ENCODE results near the gene DCAF12.
A peak's percentile ranks its signal among the peaks of the same experiment; 100 is the strongest.

DCAF12 gene

DNA sequence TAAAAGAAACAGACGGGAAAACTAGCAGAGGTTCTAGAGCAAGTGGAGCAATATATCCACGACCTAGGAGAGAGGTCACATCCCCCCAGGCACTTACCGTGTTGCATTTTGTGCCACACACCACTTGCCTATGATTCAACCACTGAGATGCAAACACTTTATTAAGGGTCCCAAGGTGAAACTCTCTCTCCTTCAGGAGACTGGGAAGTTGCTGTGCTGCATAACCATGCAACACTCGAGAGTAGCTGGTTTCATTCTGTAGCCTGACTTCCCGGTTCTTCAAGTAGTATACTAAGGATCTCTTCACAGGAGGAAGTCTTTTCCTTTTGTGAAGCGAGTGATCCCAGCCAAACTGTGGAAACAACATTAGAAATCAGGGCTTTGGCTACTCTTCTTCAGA is 1.6 kb downstream of the DCAF12 start:
- no peak for DNase-seq

DNA sequence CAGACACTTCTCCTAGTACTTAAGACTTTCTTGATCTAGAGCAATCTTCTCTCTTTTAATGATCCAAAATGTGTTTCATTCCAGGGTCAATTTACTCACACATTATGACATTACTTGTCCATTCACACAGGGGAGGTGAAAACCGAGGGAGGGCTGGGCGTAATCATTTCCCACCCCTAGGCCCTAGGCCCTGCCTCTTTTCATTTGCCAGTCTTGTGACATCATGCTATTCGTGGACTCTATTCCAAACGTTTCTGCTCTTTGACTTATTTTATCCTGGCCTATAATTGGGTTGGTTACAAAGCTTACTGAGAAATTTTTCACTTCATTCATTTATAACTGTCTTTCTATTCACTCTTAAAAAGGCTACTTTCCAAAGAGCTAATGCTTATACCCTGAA is 2.4 kb downstream of the DCAF12 start:
- no peak for DNase-seq

DNA sequence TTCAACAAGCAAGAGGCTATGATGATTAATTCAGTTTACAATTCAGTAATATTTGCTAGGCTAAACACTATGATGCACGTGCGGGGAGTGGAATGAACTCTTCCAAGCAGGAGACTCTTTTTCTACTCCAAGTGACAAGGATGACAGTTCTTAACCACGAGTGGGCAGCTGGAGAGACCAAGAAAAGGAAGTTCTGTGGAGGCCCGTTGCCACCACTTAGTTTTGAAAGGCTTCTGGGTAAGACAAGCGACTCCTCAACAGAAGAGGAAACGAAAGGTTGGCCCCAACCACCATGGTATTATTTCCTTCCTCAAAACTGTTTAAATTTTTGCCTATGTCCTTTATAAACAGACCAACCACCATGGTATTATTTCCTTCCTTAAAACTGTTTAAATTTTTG is 2.8 kb downstream of the DCAF12 start:
- DNase-seq: no peak

DNA sequence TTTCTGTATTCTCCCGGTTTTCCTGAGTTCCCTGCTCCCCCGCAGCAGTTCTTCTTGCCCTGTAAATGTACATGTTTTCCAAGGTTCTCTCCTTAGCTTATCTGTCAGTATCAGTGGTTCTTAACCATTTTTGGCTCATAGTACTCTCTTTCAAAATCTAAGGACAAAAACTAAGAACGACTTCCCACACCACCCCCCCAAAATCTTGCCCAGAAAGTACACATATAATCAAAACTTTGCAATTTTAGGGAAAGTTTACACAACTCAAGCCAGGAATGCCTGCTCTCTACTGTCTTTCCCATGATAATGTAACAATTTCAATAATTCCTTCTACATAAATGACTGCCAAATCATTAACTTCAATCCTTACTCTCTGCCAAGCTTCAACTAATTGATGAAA is 4.5 kb downstream of the DCAF12 start:
- DNase-seq: no peak

DNA sequence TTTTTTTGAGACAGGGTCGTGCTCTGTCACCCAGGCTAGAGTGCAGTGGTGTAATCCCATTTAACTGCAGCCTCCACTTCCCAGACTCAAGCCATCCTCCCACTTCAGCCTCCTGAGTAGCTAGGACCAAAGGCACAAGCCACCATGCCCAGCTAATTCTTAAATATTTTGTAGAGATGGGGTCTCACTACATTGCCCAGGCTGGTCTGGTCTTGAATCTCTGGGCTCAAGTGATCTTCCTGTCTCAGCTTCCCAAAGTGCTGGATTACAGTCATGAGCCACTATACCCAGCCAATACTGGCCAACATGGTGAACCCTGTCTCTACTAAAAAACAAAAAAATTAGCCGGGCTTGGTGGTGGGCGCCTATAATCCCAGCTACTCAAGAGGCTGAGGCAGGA is 6.8 kb downstream of the DCAF12 start:
- DNase-seq: no peak

DNA sequence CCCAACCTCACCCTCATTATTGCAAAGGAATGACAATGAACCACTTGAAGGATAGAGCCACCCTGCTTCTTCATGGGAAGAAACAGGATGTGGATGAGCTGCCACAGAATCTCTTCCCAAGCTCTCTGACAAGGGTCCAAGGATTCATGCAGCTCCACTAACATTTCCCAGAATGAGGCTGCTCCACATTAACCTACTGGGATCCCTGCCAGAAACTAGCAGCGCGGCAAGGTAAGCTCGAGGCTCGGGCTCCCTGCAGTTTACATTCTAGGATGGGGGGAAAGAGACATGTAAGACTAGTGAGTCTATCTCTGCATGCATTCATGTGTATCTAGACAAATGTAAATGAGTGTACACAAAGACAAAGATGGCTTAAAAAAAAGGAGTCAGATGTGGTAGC is 12.1 kb downstream of the DCAF12 start:
- no peak for DNase-seq

DNA sequence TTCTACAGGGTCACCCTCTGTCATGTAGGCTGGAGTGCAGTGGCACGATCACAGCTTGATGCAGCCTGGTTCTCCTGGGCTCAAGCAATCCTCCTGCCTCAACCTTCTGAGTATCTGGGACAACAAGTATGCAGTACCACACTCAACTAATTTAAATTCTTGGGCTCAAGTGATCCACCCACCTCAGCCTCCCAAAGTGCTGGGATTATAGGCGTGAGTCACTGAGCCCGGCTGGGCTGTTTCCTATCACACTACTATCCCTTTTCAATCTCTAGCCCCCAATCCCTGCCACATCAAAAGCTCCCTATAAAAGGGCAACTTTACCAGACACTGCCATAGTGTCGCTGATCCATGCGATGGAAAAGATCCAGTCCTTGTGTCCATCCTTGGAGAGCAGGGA is 20.4 kb downstream of the DCAF12 start:
- DNase-seq: no peak

DNA sequence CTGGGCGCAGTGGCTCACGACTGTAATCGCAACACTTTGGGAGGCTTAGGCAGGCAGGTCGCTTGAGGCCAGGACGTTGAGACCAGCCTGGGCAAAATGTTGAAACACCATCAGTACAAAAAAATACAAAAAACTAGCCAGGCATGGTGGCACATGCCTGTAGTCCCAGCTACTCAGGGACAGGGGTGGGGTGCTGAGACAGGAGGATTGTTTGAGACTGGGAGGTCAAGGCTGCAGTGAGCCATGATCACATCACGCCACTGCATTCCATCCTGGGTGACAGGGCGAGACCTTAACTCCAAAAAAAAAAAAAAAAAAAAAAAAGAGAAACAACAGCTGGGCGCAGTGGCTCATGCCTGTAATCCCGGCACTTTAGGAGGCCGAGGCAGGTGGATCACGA is 23.7 kb downstream of the DCAF12 start:
- no peak for DNase-seq

DNA sequence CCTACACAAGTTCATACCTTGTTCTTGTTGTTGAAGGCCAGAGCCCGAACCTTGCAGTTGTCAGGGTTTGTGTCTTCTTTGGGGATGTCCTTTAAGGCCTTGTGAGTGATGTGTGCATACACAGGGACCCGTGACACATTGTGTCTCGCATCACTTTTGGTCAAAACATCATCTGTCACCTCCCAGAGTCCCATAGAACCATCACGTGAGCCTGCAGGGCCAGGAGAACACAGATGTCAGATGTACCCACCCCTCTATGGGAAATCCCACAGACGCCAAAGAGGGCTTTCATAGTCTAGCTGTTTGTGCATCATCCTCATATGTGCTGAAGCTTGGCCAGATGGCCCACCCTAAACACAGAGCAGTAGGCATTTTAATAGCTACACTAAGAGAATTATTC is 28.2 kb downstream of the DCAF12 start:
- DNase-seq: no peak

DNA sequence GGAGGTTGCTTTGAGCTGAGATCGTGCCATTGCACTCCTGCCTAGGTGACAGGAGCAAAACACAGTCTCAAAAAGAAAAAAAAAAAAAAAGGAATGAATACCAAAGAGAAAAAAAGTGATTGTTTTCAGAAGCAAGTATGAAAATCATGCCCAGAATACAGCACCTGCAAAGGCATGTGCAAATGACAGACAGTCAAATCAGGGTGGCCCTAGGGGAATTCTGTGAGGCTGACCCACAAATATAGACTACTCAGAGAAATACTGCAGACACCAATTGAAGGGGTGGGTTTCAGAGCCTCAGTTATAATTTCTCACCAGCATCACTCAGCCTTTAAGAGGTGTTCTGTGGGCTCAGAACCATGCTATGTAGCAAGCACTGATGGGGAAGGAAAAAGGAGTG is 28.6 kb downstream of the DCAF12 start:
- DNase-seq: no peak

DNA sequence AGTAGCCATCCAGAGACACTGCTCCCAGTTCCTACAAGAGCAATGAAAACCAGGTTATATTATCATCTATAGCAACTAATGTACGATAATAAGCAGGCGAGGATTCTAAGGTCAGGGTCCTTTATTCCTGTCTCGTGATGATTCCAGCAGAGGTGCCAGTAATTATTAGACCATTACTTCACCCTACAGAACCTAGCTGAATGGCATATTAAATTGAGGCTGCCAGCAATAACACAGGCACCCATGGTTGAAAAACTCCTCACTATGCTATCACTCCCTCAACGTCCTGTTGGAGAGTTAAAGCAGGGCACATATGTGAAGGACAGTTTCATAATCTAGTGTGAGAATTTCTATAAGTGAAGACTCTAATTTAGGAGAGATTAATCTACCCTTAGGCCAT is 29.7 kb downstream of the DCAF12 start:
- DNase-seq: no peak

DNA sequence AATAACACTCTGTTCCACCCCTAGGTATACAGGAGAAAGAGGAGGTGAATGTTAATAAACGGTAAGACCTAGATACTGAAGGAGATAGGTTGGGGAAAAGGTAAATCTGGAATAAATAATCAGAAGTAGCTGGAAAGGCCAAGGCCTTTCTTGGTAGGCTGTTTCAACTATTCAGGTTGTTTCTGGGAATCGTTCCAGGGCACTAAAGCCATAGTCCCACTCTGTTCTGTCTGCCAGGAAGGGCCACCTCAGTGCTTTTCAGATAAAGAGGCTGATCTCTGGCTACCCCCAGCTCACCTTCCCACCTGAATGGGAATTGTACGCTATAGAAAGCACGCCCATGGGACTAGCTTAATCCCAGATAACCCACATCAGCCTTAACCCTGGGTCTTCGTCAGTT is 32.9 kb downstream of the DCAF12 start:
- DNase-seq: no peak

DNA sequence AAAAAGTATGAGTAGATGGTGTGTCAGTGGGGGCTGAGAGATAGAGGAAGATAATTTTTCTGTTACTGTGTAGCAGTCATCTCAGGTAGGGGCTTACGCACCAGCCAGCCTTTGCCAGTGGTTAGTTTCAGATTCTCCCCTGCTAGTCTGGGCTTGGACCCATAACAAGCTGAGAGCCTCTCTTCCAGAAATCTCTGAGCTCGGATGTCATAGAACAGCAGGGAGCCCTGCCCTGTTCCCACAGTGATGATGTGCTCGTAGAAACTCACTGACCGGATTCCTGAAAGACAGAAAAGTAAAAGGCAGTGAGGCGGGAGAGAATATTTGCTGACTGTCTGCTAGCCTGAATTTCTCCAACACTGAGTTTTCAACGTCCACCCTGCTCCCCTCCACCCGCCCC is 37.2 kb downstream of the DCAF12 start:
- no peak for DNase-seq

DNA sequence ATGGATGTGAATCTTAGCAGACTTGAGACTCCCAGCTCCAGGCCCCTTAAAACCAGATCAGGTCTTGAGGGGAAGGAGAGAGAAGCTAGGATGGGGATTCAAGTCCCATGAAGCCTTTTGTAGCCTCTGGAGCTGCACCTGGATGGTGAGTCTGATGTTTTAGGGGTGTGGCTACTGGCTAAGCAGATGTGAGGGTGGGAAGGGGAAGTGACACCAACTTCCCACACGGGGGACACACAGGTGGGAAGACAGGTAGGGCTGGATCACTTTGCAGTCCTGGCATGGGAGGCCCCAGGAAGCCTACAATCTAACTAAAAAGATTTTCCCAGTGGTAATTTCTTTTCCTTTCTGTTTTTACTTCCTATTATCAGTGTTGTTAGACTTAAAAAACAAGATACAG is 39.1 kb downstream of the DCAF12 start:
- DNase-seq: no peak

DNA sequence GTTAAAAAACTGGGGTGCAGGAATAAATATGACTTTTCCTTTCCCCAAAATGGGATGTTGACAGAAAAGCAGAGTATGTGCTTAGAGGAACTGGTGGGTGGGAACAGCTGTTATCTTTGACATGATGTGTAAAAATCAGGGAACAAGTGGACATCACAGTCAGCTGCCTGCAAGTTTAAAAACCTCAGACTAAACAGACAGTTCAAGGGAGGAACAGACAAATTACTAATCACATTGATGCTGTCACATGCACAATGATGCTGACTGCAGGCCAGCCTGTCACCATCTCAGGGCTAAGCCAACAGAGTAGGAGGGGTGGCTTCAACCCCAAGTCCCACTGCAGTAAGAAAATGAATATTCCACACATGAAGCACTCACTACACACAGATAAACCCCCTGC is 39.6 kb downstream of the DCAF12 start:
- no peak for DNase-seq

DNA sequence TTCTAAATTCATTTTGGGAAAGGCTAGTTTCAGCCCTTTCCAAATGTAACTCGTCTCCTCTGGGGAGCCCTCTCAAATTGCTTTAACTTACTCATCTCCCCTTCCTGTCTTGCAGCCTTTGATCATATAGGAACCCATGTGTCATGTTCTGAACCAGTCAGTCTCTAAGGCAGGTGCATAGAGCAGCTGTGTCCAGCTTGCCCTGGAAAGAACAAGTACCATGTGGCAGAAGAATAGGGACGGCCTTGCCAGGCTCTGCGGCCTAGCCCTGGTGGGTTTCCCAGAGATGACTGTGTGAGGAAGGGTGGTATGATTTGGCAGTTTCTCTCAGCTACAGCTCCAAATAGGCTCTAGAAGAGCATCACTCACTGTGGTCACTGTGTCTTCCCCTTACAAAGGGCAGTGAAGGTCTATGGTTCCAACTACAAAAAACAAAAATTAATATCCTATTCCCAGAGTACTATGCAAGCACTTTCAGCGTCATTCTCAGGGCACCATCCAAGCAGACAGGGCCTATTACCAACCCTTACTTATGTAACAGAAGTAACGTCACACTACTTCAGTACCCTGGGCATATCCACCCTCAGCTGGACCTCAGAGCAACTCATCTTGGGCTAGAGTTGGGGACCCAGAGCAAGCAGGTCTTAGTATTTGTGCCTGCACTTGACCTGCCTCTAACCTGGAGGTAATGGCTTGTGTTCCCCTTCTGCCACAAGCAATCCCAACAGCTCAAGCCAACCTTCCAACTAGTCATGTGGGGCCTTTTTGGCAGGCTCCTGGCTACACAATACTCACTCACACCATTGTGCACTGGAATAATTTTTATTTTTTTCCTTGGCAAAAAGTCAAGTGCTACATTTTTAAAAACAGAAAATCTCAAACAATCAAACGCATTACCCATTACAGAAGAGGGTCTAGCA is 40.7 kb downstream of the DCAF12 start:
- DNase-seq: no peak

DNA sequence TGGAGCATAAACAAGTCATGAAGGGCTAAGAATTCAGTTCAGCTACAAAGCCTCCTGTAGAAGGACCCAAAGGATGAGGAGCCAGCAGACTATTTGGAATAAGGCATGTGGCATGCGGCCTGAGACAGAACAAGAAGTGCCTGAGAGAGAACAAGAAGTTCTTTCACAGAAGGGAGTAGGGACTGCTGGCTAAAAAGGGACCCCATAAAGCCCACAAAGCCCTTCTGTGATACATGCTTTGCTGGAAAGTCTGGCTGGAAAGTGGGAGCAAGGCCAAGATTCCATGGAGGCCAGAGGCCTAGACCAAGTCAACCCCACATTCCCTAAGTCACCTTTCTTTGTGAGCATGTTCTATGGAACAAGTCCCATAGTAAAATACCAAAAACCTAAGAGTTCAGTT is 41.9 kb downstream of the DCAF12 start:
- DNase-seq: no peak

DNA sequence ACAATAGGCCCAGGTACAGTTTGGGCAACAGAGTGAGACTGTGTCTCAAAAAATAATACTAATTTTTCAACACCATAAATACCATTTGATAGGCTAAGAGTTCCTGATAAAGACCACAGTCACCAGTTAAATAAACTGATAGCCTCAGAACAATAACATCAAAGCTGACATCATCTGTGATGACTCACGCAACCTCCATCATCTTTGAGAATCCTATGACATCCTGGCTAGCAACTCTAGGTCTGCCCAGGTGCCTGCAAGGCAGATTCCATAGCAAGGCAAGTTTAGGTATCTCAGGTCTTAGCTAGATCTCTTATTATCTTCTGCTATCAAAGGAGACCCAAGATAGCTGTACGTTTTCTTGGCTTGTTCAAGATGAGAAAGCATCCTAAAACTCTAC is 47.3 kb downstream of the DCAF12 start:
- DNase-seq: no peak

DNA sequence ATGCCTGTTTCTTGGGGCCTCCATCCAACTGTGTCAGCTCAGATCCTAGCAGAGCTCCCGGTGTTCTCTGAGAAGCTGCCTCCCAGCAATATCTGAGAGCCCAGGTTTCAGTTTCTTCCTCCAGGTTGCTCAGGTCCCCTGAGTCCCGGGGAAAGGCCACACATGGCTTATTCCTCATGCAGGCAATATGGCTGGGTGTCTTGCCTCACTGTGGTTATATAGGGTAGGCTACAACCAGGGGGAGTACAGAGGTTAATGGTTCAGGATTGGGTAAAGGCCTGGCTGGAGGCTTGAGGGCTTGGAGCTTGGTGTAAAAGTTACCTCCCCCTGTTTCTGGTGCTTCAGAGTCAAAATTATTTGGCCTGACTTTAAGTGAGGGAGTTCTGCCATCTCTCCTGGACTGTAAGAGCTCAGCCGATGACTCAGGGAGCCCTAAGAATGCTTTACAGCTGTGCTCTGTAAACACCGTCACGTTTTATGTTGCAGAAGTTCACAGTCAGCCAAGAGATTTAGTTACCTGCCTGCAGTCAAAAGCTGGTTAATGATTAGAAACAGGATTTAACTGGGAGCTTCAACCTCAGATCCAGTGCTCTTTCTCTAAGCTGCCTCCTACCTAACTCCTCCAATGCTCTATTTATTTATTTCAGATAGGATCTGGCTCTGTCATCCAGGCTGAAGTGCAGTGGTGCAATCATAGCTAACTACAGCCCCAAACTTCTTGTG is 53.5 kb downstream of the DCAF12 start:
- no peak for DNase-seq

DNA sequence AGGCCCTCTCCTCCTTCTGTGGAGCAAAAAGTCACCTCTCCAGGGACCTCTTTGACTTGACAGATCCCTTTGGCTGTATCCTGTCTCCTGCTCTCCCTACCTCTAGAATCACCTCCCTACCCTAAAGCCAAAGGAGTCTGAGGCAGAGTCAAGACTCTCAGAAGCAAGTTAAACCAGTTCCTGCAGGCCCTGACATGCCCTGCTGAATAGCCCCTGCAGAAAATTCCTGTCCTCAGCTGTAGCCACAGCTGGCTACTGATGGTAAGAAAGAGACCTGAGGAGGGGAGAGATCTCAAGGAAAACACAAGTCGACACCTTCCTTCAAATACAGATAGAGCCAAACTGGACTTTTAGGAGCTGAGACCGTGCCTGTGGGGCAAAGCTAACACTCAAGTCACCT is 54.1 kb downstream of the DCAF12 start:
- DNase-seq: peak; percentile 3

DNA sequence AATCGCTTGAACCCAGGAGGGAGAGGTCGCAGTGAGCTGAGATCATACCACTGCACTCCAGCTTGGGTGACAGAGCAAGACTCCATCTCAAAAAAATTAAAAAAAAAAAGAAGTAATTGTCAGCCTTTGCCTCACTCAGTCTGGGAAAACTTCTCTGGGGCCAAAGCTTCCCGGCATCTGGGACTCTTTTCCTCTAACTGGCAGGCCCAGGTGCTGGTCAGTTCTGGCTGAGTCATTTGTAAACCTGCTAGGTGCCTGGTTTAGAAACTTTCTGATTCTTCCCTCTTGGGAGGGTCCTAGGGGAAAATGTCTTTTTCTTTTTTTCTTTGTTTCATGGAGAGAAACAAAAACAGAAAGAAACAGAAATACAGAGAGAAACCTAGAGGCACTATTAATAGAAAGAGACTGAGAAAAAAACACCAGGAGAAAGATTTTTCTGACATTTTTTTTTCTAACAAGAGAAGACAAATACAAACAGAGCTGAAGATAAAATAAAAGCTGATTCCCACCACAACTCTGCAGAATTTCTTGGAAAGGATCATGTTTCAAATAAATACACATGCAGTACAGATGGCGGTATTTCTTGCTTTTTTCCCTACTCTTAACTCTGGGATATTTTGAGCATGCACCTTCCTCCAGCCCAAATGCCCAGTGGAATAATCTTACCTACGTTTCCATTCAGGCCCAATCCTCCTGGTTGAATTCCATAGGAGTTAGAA is 55.7 kb downstream of the DCAF12 start:
- no peak for DNase-seq

DNA sequence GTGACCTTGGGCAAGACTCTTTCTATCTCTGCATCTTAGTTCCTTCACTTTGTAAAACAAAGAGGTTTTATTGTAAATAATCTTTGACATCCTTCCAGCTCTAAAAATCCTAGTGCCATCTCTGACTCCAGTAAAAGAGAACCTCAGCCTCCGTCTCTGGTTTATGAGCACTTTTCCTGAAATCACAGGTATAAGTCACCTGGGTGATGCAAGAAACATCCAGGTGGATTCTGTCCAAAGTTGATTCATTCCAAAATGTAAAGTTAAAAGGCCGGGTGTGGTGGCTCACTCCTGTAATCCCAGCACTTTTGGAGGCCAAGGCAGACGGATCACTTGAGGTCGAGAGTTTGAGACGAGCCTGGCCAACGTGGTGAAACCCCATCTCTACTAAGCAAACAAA is 56.7 kb downstream of the DCAF12 start:
- no peak for DNase-seq

DNA sequence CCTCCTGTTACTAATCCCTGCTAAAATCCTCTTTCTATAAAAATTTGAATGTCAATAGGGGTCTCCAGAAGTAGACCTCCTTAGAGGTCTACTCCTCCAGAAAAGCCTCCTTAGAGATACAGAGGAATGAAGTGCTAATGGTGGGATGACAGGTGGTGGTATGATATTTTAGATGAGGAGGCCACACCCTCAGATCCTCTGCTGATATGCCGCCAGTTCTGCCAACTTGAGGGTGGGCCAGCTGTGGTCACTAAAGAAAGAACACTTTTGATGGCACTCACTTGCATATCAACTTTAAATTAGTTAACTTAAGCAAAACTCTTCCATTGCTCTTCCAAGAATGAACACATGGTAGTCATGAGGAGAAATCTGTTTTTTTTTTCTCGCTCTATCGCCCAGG is 61.0 kb downstream of the DCAF12 start:
- DNase-seq: no peak

DNA sequence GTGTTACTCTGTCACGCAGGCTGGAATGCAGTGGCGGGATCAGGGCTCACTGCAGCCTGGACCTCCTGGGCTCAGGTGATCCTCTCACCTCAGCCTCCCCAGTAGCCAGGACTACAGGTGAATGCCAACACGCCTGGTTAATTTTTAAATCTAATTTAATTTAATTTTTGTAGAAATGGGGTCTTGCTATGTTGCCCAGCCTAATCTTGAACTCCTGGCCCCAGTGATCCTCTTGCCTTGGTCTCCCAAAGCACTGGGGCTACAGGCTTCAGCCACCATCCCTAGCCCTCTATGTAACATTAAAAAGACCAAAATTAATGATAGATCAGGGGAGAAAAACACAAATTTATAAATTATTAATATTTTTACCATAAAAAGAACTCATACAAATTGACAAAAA is 66.5 kb downstream of the DCAF12 start:
- DNase-seq: no peak

Measured in NCI-H510A (cell line).